Adrenal gland (tissue), 12 donors: ENCODE measurements around the gene VPS35L. TPM values are rescaled to one million over a fixed set of nuclear protein-coding genes. Genes with fewer than 3 reads are reported as not detected.

Source experiments
- DNase-seq, 7 donors: peaks; one replicate each; pipeline ENCODE4 v3.0.0-alpha.2; 2019 to 2020
- H3K27ac ChIP-seq, 5 donors: fragments of 200-600 bp; sonication (generic) in 4 of 5; 1 replicate in 3 of 5; 2 replicates in 2 of 5; pipeline versions ENCODE4 v1.5.1 to v1.8.0; 2016 to 2020; ENCODE audit warnings: mild to moderate bottlenecking in 1 of 5
- H3K27me3 ChIP-seq: fragments of 200-600 bp; 2 replicates; pipeline ENCODE4 v1.8.0; 2021
- H3K36me3 ChIP-seq, 2 donors: fragments of 200-600 bp; replicated peaks in 1 of 2; 1 replicate in 1 of 2; 2 replicates in 1 of 2; pipeline versions ENCODE4 v1.5.1 to v1.8.0; 2018 to 2022
- H3K4me1 ChIP-seq, 2 donors: fragments of 200-600 bp; replicated peaks in 1 of 2; 1 replicate in 1 of 2; 2 replicates in 1 of 2; pipeline versions ENCODE4 v1.5.1 to v1.8.0; 2018 to 2021
- H3K4me3 ChIP-seq, 4 donors: fragments of 200-600 bp; sonication (generic) in 3 of 4; one replicate each; pipeline ENCODE4 v1.5.1; 2016 to 2018
- H3K9me3 ChIP-seq, 3 donors: fragments of 200-600 bp; sonication (generic) in 1 of 3; replicated peaks in 1 of 3; 1 replicate in 2 of 3; 2 replicates in 1 of 3; pipeline versions ENCODE4 v1.5.1 to v1.8.0; 2016 to 2021
- CTCF ChIP-seq, 6 experiments: fragments of 450-650 bp in 4 of 6; fragments of 200-600 bp in 2 of 6; sonication (generic) in 1 of 6; IDR thresholded peaks; 1 replicate in 5 of 6; 2 replicates in 1 of 6; pipeline versions ENCODE4 v1.5.1 to v1.8.0; 2016 to 2021; ENCODE audit warnings: antibody characterized with exemption in 6 of 6, mild to moderate bottlenecking in 2 of 6, moderate library complexity in 1 of 6
- POLR2A ChIP-seq, 2 donors: fragments of 450-650 bp; IDR thresholded peaks; one replicate each; pipeline ENCODE4 v1.6.1; 2017; ENCODE audit warnings: antibody characterized with exemption in 2 of 2, mild to moderate bottlenecking in 2 of 2, moderate library complexity in 1 of 2
- WGBS, 4 donors: extraction: QIAGEN DNeasy Blood & Tissue Kit in 2 of 4; methylation state at CpG; one replicate each; pipeline versions ENCODE4 v1.1.5 to v1.1.7; 2013 to 2017; 5-methylcytosine and 5-hydroxymethylcytosine counted together
- intact Hi-C, 2 donors: fragments of 100-400 bp; cut with DNase I; formaldehyde crosslinking; loops; one replicate each; pipeline versions ENCODE4 v1.14.1 to v1.15.0; 2022 to 2023
- polyA plus RNA-seq, 3 donors: library from polyadenylated mRNA; stranded (reverse); fragments of 200-250 nt in 2 of 3; fragments of 350-450 nt in 1 of 3; fragmentation: Illumina TruSeq in 1 of 3; extraction: RNeasy Lipid Tissue Mini Kit (QIAGEN cat#74804) in 1 of 3; gene quantifications; one replicate each; pipeline ENCODE4 v1.2.3, GENCODE V29; 2013 to 2014
- total RNA-seq, 9 donors: library from RNA; depleted of rRNA in 4 of 9; stranded (reverse); fragments of >200 nt in 4 of 9; fragments of 120-200 nt in 1 of 9; fragmentation: NEBNext Ultra II Directional in 1 of 9; extraction: Animal tissue kit (Norgen Biotek cat#: 25700) in 1 of 9; gene quantifications; one replicate each; pipeline versions ENCODE4 v1.1.0 to v1.2.4, GENCODE V29; 2013 to 2023
- donor health status: healthy with polysubstance abuse.
- donor health status: Bipolar disorder and iron deficiency.
- donor health status: DM: yes; HTN: yes; CAD: no.
- donor health status: DM: no; HTN: no; CAD: no.
- donor health status: DM: no; HTN: no; CAD: no.
- donor health status: DM: yes; HTN: yes; CAD: no.

VPS35L gene
- total and polyA plus RNA-seq, 12 donors = 38.3 to 96.7 (median 66.9) TPM

- peaks cover 0 to 17% of the 10 kb centered on the region in 2 donors for H3K36me3 ChIP-seq
- H3K9me3 ChIP-seq = no peaks in the 10 kb centered on the region
- no peak for TF ChIP-seq POLR2A (IDR thresholded peaks at IDR 0.05)
- TF ChIP-seq CTCF (IDR thresholded peaks at IDR 0.05) = no peak
- intact Hi-C loops = no loop called here
- 90 to 97% (median 95%) methylated on average over 8 of the region's 8 CpGs for WGBS, 4 donors
- no peak overlapping the region for H3K4me3 ChIP-seq
- no peak overlapping the region for H3K27ac ChIP-seq
- no peak for DNase-seq
- no peaks in the 10 kb centered on the region for H3K27me3 ChIP-seq
- peaks cover 49 to 62% of the 10 kb centered on the region in 2 donors for H3K4me1 ChIP-seq
Measured at GRCh38 chr16:19694989-19695388, 139.5 kb downstream of the VPS35L start.

- intact Hi-C loops = no loop called here
Measured at GRCh38 chr16:19696328-19696727, 140.8 kb downstream of the VPS35L start.

GRCh38 chr16:19696961-19697360 is 141.5 kb downstream of the VPS35L start:
- peaks cover 0 to 21% of the 10 kb centered on the region in 2 donors for H3K36me3 ChIP-seq
- intact Hi-C loops = no loop called here
- DNase-seq = no peak
- peaks cover 47 to 54% of the 10 kb centered on the region in 2 donors for H3K4me1 ChIP-seq
- H3K9me3 ChIP-seq = no peaks in the 10 kb centered on the region
- TF ChIP-seq CTCF (IDR thresholded peaks at IDR 0.05) (no peak), POLR2A (IDR thresholded peaks at IDR 0.05) (no peak)
- peak overlapping the region in 3 of 5 donors; percentile 38 to 61 (median 57) for H3K27ac ChIP-seq
- 93 to 97% (median 96%) methylated on average over 4 to 15 of the region's 15 CpGs for WGBS, 4 donors
- H3K4me3 ChIP-seq = no peak overlapping the region
- no peaks in the 10 kb centered on the region for H3K27me3 ChIP-seq

More at GRCh38 chr16:19696328-19696727, 140.8 kb downstream of the VPS35L start:
- H3K4me1 ChIP-seq = peaks cover 47 to 59% of the 10 kb centered on the region in 2 donors
- TF ChIP-seq CTCF (IDR thresholded peaks at IDR 0.05) (no peak), POLR2A (IDR thresholded peaks at IDR 0.05) (no peak)
- H3K27ac ChIP-seq = peak overlapping the region in 4 of 5 donors; percentile 16 to 61 (median 48)
- no peaks in the 10 kb centered on the region for H3K9me3 ChIP-seq
- H3K27me3 ChIP-seq = no peaks in the 10 kb centered on the region
- H3K4me3 ChIP-seq = no peak overlapping the region
- 21 to 39% (median 28%) methylated on average over 5 to 10 of the region's 10 CpGs for WGBS, 4 donors
- peak; percentile 54 to 92 (median 80) for DNase-seq
- peaks cover 0 to 17% of the 10 kb centered on the region in 2 donors for H3K36me3 ChIP-seq

- no peak overlapping the region for H3K4me3 ChIP-seq
- DNase-seq = peak in 6 of 7 donors; percentile 37 to 62 (median 54)
- H3K9me3 ChIP-seq = no peaks in the 10 kb centered on the region
- H3K27ac ChIP-seq = peak overlapping the region in 3 of 5 donors; percentile 58 to 81 (median 67)
- no peaks in the 10 kb centered on the region for H3K27me3 ChIP-seq
- H3K4me1 ChIP-seq = peaks cover 47 to 54% of the 10 kb centered on the region in 2 donors
- intact Hi-C loops = no loop called here
- H3K36me3 ChIP-seq = peaks cover 0 to 19% of the 10 kb centered on the region in 2 donors
- 29 to 49% (median 44%) methylated on average over 8 of the region's 8 CpGs for WGBS, 4 donors
- TF ChIP-seq CTCF (IDR thresholded peaks at IDR 0.05) (no peak), POLR2A (IDR thresholded peaks at IDR 0.05) (no peak)
Measured at GRCh38 chr16:19697756-19698318, 142.3 kb downstream of the VPS35L start.
